ENCODE measurements around the gene GABRR2.

DNA sequence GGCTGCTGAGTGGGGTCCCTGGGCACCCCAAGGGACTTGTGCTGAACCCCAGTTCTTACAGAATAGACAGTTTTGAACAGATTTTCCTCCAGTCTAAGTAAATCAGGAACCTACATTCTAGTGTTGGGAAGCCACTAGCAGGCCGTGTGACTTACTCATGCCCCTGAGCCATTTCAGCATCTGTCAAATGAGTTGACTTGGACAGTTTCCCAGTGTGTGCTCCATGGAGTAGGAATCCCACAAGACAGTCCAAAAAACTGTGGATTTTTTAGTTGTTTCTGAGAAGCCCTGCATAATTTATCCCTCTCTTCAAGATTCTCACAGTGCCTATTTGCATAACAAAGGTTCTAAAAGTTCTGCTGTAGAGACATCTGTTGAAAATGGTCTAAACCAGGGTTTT is 2.1 kb downstream of the GABRR2 start:
- TF ChIP-seq, protein P1, sequence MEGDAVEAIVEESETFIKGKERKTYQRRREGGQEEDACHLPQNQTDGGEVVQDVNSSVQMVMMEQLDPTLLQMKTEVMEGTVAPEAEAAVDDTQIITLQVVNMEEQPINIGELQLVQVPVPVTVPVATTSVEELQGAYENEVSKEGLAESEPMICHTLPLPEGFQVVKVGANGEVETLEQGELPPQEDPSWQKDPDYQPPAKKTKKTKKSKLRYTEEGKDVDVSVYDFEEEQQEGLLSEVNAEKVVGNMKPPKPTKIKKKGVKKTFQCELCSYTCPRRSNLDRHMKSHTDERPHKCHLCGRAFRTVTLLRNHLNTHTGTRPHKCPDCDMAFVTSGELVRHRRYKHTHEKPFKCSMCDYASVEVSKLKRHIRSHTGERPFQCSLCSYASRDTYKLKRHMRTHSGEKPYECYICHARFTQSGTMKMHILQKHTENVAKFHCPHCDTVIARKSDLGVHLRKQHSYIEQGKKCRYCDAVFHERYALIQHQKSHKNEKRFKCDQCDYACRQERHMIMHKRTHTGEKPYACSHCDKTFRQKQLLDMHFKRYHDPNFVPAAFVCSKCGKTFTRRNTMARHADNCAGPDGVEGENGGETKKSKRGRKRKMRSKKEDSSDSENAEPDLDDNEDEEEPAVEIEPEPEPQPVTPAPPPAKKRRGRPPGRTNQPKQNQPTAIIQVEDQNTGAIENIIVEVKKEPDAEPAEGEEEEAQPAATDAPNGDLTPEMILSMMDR (IDR thresholded peaks at IDR 0.05; ENCODE audit: poor library complexity, severe bottlenecking), result no peak
- TF ChIP-seq RAD21 (conservative IDR thresholded peaks at IDR 0.05), result no peak
- no peak for TF ChIP-seq EZH2 (IDR thresholded peaks at IDR 0.05; ENCODE audit: borderline replicate concordance, insufficient read depth, low read length, poor library complexity, severe bottlenecking)
- TF ChIP-seq EP300 (conservative IDR thresholded peaks at IDR 0.05; ENCODE audit: poor library complexity, severe bottlenecking), result no peak
- TF ChIP-seq POLR2AphosphoS5 (IDR thresholded peaks at IDR 0.05), result no peak
- TF ChIP-seq SMC3 (conservative IDR thresholded peaks at IDR 0.05; ENCODE audit: poor library complexity), result no peak
- TF ChIP-seq TAF1 (IDR thresholded peaks at IDR 0.05; ENCODE audit: low read depth), result no peak
- TF ChIP-seq, protein P2, sequence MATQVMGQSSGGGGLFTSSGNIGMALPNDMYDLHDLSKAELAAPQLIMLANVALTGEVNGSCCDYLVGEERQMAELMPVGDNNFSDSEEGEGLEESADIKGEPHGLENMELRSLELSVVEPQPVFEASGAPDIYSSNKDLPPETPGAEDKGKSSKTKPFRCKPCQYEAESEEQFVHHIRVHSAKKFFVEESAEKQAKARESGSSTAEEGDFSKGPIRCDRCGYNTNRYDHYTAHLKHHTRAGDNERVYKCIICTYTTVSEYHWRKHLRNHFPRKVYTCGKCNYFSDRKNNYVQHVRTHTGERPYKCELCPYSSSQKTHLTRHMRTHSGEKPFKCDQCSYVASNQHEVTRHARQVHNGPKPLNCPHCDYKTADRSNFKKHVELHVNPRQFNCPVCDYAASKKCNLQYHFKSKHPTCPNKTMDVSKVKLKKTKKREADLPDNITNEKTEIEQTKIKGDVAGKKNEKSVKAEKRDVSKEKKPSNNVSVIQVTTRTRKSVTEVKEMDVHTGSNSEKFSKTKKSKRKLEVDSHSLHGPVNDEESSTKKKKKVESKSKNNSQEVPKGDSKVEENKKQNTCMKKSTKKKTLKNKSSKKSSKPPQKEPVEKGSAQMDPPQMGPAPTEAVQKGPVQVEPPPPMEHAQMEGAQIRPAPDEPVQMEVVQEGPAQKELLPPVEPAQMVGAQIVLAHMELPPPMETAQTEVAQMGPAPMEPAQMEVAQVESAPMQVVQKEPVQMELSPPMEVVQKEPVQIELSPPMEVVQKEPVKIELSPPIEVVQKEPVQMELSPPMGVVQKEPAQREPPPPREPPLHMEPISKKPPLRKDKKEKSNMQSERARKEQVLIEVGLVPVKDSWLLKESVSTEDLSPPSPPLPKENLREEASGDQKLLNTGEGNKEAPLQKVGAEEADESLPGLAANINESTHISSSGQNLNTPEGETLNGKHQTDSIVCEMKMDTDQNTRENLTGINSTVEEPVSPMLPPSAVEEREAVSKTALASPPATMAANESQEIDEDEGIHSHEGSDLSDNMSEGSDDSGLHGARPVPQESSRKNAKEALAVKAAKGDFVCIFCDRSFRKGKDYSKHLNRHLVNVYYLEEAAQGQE (IDR thresholded peaks at IDR 0.05; ENCODE audit: borderline replicate concordance), result no peak
